WERI-Rb-1 (cell line): ENCODE results near the gene PIKFYVE.

Experiments
- DNase-seq: peaks from one replicate; pipeline ENCODE4 v3.0.0-alpha.2; 2020
- H3K27ac ChIP-seq: fragments of 250-450 bp; sonication (Bioruptor Pico); 2 replicates; pipeline ENCODE4 v1.5.1; 2020; ENCODE audit warnings: mild to moderate bottlenecking, moderate library complexity
- H3K27me3 ChIP-seq: fragments of 250-450 bp; sonication (Bioruptor Pico); 2 replicates; pipeline ENCODE4 v1.5.1; 2021; ENCODE audit warnings: mild to moderate bottlenecking, low read depth, moderate library complexity; ENCODE audit not compliant: insufficient read depth, severe bottlenecking
- H3K36me3 ChIP-seq: fragments of 250-450 bp; sonication (Bioruptor Pico); 2 replicates; pipeline ENCODE4 v1.5.1; 2020; ENCODE audit warnings: mild to moderate bottlenecking, moderate library complexity
- H3K4me3 ChIP-seq: 2 replicates; pipeline ENCODE4 v1.5.1; 2011; ENCODE audit warnings: low read depth, mild to moderate bottlenecking, control low read depth, low read length
- H3K9me3 ChIP-seq: fragments of 250-450 bp; sonication (Bioruptor Pico); 2 replicates; pipeline ENCODE4 v1.5.1; 2021; ENCODE audit warnings: mild to moderate bottlenecking, moderate library complexity; ENCODE audit not compliant: severe bottlenecking
- CTCF ChIP-seq: IDR thresholded peaks from 2 replicates; pipeline ENCODE4 v1.5.1; 2011; ENCODE audit warnings: low read depth, mild to moderate bottlenecking, control low read depth, inconsistent platforms, low read length

PIKFYVE gene

GRCh38 chr2:208356846-208357574 is 91.0 kb downstream of the PIKFYVE start:
- Histone ChIP-seq H3K36me3 (peaks cover 28% of the 10 kb centered on the region), H3K27me3 (no peaks in the 10 kb centered on the region), H3K9me3 (no peaks in the 10 kb centered on the region), H3K4me3 (no peak overlapping the region), H3K27ac (no peak overlapping the region)
- no peak for TF ChIP-seq CTCF
- DNase-seq = no peak

- DNase-seq = no peak
- Histone ChIP-seq H3K4me3 (no peak overlapping the region), H3K36me3 (peaks cover 11% of the 10 kb centered on the region), H3K27me3 (no peaks in the 10 kb centered on the region), H3K27ac (no peak overlapping the region), H3K9me3 (no peaks in the 10 kb centered on the region)
- no peak for TF ChIP-seq CTCF
Measured at GRCh38 chr2:208358758-208359631, 92.9 kb downstream of the PIKFYVE start.

- no peak for DNase-seq
- H3K4me3 ChIP-seq = no peak overlapping the region
- no peak for TF ChIP-seq CTCF
Measured at GRCh38 chr2:208359632-208359986, 93.6 kb downstream of the PIKFYVE start.

GRCh38 chr2:208360259-208361076 is 94.4 kb downstream of the PIKFYVE start:
- Histone ChIP-seq H3K27me3 (no peaks in the 10 kb centered on the region), H3K27ac (no peak overlapping the region), H3K9me3 (no peaks in the 10 kb centered on the region), H3K36me3 (peaks cover 3% of the 10 kb centered on the region), H3K4me3 (no peak overlapping the region)
- no peak for TF ChIP-seq CTCF
- no peak for DNase-seq

More at GRCh38 chr2:208359632-208359986, 93.6 kb downstream of the PIKFYVE start:
- Histone ChIP-seq H3K27me3 (no peaks in the 10 kb centered on the region), H3K9me3 (no peaks in the 10 kb centered on the region), H3K36me3 (peaks cover 10% of the 10 kb centered on the region), H3K27ac (no peak overlapping the region)

GRCh38 chr2:208361077-208361441 is 95.0 kb downstream of the PIKFYVE start:
- no peaks in the 10 kb centered on the region for H3K27me3 ChIP-seq
- no peak overlapping the region for H3K4me3 ChIP-seq
- TF ChIP-seq CTCF = no peak
- H3K9me3 ChIP-seq = no peaks in the 10 kb centered on the region
- peaks cover 3% of the 10 kb centered on the region for H3K36me3 ChIP-seq
- H3K27ac ChIP-seq = no peak overlapping the region
- DNase-seq = no peak
